Activated naive CD4-positive, alpha-beta T cell treated with anti-CD3 and anti-CD28 coated beads, Interleukin-2, amount 10 ng/mL, durations not matched to agents 7 days and 5 days (primary cell): ENCODE data around the gene TNFRSF19.
"Not testable (repeated sequence)": the region's sequence is repeated elsewhere in the genome, so short reads cannot be mapped to it uniquely, and the experiment has no call there.

Experiments
- CTCF ChIA-PET: fragments of 350-600 bp; sonication (Branson Sonifier 250); formaldehyde crosslinking; loops from one replicate; lab custom pipeline; 2021; ENCODE audit warnings: antibody characterized with exemption; lab: Charles Lee
- DNase-seq: peaks from one replicate; pipeline ENCODE4 v3.0.0-alpha.2; 2020
- H3K27ac Mint-ChIP-seq: one replicate; pipeline ENCODE4 v1.8.0; 2021; ENCODE audit warnings: mild to moderate bottlenecking, moderate library complexity, mixed read lengths
- H3K27me3 Mint-ChIP-seq: one replicate; pipeline ENCODE4 v1.8.0; 2021; ENCODE audit warnings: mild to moderate bottlenecking, mixed read lengths
- H3K36me3 Mint-ChIP-seq: one replicate; pipeline ENCODE4 v1.8.0; 2021; ENCODE audit warnings: mixed read lengths
- H3K4me1 Mint-ChIP-seq: one replicate; pipeline ENCODE4 v1.8.0; 2021; ENCODE audit warnings: mixed read lengths
- H3K4me3 Mint-ChIP-seq: one replicate; pipeline ENCODE4 v1.8.0; 2021; ENCODE audit warnings: mild to moderate bottlenecking, moderate library complexity, mixed read lengths
- H3K9me3 Mint-ChIP-seq: one replicate; pipeline ENCODE4 v1.8.0; 2021; ENCODE audit warnings: mixed read lengths

Gene TNFRSF19, protein sequence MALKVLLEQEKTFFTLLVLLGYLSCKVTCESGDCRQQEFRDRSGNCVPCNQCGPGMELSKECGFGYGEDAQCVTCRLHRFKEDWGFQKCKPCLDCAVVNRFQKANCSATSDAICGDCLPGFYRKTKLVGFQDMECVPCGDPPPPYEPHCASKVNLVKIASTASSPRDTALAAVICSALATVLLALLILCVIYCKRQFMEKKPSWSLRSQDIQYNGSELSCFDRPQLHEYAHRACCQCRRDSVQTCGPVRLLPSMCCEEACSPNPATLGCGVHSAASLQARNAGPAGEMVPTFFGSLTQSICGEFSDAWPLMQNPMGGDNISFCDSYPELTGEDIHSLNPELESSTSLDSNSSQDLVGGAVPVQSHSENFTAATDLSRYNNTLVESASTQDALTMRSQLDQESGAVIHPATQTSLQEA

DNA sequence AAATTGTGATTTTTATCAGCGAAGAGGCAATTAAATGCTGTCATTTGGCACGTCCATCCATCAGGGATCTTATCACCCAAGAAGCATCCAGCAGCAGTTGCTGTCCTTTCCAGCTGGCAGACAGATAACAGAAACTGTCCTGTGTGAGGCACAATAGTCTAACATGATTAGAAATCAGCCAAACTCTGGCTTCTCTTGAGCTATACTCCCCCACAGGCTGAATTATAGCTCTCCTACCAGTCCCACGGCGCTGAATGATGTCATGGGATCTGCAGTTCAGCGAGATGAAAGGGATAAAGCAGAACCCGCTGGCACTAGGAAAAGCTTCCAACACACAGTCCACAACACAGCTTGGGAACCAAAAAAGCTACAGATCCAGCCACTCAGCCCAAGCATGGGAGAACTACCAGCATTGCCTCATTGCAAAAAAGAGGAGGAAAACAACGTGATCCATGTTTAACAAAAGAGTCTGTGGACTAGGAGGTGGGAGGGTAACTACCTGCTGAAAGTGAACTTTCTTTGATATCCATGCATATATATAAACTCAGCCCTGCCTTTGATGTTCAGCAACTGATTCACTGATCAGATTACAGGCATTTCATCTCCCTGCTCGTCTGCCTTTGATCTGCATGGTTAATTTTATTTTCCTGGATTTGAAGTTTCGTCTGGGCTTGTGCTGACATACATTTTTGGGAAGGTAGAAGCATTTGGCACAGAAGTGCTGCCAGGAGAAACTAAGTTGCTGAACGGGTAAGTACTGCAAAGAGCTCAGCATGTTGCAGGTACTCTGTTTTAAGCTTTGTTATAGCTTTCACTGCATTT lies at the start of gene TNFRSF19:
TNFRSF19 (plus strand) TSS at position 314 of the 822 bp plus-strand sequence. CDS start 19,772 bp downstream, outside the sequence.
- Mint-ChIP-seq H3K4me1 (no peaks in the 10 kb centered on the region), H3K9me3 (no peaks in the 10 kb centered on the region), H3K27ac (no peak within 1 kb of the TSS), H3K27me3 (peaks cover 39% of the 10 kb centered on the region), H3K36me3 (no peaks in the 10 kb centered on the region), H3K4me3 (no peak within 1 kb of the TSS)
- DNase-seq = no peak
- CTCF ChIA-PET = interaction anchor here (0.8 kb wide), 1 partner anchor 808 kb away, joined by 3 read pairs; no protein-coding TSS in a partner anchor

DNA sequence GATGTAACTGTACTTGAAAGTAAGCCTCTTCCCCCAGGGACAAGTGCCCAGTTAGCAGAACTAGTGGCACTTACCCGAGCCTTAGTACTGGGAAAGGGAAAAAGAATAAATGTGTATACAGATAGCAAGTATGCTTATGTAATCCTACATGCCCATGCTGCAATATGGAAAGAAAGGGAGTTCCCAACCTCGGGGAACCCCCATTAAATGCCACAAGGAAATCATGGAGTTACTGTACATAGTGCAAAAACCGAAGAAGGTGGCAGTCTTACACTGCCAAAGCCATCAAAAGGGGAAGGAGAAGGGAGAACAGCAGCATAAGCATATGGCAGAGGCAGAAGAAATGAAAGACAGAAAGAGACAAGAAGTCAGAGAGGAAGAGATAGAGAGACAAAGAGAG lies 40.3 kb upstream of the TNFRSF19 start:
- H3K4me1 Mint-ChIP-seq, H3K27me3 Mint-ChIP-seq, H3K27ac Mint-ChIP-seq, H3K4me3 Mint-ChIP-seq, CTCF ChIA-PET, H3K9me3 Mint-ChIP-seq, DNase-seq, H3K36me3 Mint-ChIP-seq: not testable (repeated sequence)

DNA sequence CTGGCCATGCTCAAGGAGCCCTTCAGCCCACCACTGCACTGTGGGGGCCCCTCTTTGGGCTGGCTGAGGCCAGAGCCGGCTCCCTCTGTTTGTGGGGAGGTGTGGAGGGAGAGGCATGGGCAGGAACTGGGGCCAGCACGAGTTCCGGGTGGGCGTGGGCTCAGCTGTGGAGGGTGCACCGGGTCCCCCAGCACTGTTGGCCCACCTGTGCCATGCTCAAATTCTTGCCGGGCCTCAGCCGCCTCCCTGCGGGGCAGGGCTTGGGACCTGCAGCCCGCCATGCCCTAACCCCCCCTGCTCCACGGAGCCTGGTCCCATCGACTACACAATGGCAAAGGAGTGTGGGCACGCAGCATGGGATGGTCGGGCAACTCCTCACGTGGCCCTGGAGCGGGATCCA lies 38.8 kb upstream of the TNFRSF19 start:
- H3K36me3 Mint-ChIP-seq = no peaks in the 10 kb centered on the region
- H3K27me3 Mint-ChIP-seq = peaks cover 5% of the 10 kb centered on the region
- DNase-seq = no peak
- CTCF ChIA-PET = no interaction called here
- peaks cover 3% of the 10 kb centered on the region for H3K9me3 Mint-ChIP-seq
- H3K27ac Mint-ChIP-seq = no peak overlapping the region
- no peaks in the 10 kb centered on the region for H3K4me1 Mint-ChIP-seq
- no peak overlapping the region for H3K4me3 Mint-ChIP-seq

DNA sequence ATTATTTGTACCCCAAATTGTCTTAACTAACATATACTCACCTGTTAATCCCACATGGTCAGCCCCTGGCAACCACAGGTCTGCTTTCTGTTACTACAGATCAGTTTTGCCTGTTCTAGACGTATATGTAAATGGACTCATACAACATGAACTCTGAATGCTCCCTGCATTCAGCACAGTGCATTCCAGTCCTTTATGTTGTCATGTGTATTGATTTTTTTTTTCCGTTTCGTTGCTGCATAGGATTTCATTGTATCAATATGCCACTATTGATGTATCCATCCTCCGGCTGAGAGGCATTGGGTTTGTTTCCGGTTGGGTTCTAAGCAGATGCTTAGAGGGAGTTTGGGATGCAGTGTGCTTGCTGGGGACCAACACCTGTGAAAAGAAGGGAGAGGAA lies 36.1 kb upstream of the TNFRSF19 start:
- CTCF ChIA-PET = no interaction called here
- no peak for DNase-seq
- no peaks in the 10 kb centered on the region for H3K4me1 Mint-ChIP-seq
- H3K27ac Mint-ChIP-seq = no peak overlapping the region
- no peaks in the 10 kb centered on the region for H3K36me3 Mint-ChIP-seq
- H3K4me3 Mint-ChIP-seq = no peak overlapping the region
- peaks cover 3% of the 10 kb centered on the region for H3K9me3 Mint-ChIP-seq
- peaks cover 5% of the 10 kb centered on the region for H3K27me3 Mint-ChIP-seq

DNA sequence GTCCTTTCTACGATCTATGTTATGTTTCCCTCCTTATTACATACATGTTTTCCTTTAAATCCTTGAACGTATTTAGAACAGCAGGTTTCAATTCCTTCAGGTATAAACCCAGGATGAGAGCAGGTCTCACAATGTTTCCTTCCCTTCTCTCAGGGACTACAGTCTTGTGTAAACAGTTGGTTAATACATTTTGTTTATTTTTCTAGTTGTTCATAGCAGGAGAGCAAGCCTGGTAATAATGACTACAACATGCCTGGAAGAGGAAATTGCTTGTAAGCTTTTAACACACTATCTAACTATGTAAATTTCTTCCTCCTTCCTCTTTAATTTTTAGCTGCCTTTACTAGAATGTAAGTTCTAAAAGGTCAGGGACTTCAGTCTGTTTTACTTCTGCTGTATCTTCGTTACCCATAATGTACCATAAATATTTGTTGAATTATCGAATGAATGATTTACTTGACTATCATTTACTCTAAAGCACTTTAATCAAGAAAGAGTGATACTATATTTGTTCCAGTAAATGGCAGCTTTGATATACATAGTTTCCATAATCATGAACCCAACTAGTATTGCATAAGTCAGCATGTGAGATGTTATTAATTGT lies 28.9 kb upstream of the TNFRSF19 start:
- Mint-ChIP-seq H3K4me1 (no peaks in the 10 kb centered on the region), H3K27ac (no peak overlapping the region), H3K4me3 (no peak overlapping the region), H3K36me3 (no peaks in the 10 kb centered on the region), H3K9me3 (no peaks in the 10 kb centered on the region), H3K27me3 (peaks cover 7% of the 10 kb centered on the region)
- DNase-seq = no peak
- CTCF ChIA-PET = no interaction called here

DNA sequence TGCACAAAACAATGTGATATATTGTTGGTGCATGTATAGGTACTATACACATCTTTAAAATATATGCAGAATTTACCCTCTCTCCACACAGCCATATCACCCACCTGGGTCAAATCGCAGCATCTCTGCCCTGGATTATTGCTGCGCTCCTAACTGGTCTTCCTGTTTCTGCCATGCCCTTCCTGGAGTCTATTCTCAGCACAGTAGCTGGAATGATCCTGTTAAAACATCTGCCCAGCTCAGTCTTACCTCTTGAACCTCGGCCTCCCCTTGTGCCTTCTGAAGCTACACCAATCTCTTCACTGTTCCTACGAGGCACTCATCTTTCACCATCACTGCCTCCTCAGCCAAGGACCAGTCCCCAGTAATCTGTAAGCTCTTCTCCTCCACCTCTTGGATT lies 25.5 kb upstream of the TNFRSF19 start:
- no peak for DNase-seq
- CTCF ChIA-PET = no interaction called here
- Mint-ChIP-seq H3K27ac (no peak overlapping the region), H3K9me3 (no peaks in the 10 kb centered on the region), H3K27me3 (peaks cover 22% of the 10 kb centered on the region), H3K4me1 (no peaks in the 10 kb centered on the region), H3K4me3 (no peak overlapping the region), H3K36me3 (no peaks in the 10 kb centered on the region)

DNA sequence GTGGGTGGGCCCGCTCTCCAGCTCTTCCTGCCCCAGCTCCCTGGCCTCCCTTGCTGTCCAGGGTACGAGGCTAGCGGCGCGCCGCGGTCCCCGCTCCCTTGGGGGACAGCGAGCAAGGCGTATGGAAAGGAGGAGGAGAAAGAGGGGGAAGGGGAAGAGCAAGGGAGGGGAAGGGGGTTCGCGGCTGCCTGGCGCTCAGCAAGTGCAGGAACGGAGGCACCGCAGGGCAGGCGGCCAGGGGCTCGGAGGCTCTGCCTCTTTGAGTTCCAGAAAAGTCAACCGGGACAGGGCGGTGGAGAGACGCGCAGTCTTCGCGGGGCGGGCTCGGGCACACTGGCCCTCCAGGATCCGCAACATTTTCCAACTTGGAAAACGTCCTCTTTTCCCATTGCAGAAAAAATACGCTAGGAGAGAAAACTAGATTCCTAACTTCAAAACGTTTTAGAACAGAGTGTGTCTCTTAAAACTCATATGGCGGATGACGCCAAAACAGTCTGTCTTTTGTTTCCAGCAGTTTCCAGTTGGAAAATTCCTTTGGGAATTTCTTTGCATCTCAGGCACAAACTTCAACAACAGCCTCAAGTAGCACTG lies 23.1 kb upstream of the TNFRSF19 start:
- Mint-ChIP-seq H3K27ac (no peak overlapping the region), H3K36me3 (no peaks in the 10 kb centered on the region), H3K9me3 (no peaks in the 10 kb centered on the region), H3K4me3 (no peak overlapping the region), H3K4me1 (no peaks in the 10 kb centered on the region), H3K27me3 (peaks cover 22% of the 10 kb centered on the region)
- no peak for DNase-seq
- CTCF ChIA-PET = no interaction called here

DNA sequence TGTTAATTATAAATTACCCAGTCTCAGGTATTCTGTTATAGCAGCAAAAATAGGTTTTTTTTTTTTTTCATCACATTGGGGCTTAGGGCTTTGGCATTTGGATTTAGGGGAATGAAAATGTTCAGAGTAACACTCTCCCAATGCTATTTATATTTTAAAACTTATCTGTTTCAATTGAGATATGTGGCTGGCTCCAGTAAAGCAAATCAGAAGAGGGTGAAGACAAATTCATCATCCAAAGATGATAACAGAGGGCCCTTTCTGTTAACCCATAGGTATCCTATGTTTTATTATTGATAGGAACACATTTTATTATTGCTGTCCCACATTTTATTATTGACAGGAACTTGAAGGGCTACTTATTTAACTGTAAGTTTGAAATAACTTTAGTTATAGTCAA lies 20.5 kb upstream of the TNFRSF19 start:
- no peak overlapping the region for H3K4me3 Mint-ChIP-seq
- no peak overlapping the region for H3K27ac Mint-ChIP-seq
- H3K36me3 Mint-ChIP-seq = no peaks in the 10 kb centered on the region
- peaks cover 20% of the 10 kb centered on the region for H3K27me3 Mint-ChIP-seq
- CTCF ChIA-PET = no interaction called here
- H3K9me3 Mint-ChIP-seq = no peaks in the 10 kb centered on the region
- H3K4me1 Mint-ChIP-seq = no peaks in the 10 kb centered on the region
- DNase-seq = no peak

DNA sequence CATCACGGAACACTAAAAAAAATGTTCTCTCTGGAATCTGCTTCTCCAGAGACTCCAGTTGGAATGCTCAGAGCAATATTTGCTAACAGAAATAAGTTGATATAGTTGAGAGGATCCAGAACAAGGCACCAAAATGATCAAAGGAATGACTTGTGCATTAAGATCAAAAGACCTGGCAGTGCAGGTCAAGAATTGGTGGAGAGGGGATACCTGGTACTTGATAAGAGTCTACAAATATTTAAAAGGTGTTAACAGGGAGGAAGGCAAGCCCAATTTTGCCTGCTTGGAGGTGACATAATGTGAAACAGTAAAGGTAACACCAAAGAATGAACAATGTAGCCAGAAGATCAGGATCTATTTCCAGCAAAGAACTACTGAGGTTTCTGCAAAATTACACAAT lies 20.0 kb upstream of the TNFRSF19 start:
- Mint-ChIP-seq H3K36me3 (no peaks in the 10 kb centered on the region), H3K27me3 (peaks cover 16% of the 10 kb centered on the region), H3K4me1 (no peaks in the 10 kb centered on the region), H3K27ac (no peak overlapping the region), H3K9me3 (no peaks in the 10 kb centered on the region), H3K4me3 (no peak overlapping the region)
- CTCF ChIA-PET = no interaction called here
- DNase-seq = no peak

DNA sequence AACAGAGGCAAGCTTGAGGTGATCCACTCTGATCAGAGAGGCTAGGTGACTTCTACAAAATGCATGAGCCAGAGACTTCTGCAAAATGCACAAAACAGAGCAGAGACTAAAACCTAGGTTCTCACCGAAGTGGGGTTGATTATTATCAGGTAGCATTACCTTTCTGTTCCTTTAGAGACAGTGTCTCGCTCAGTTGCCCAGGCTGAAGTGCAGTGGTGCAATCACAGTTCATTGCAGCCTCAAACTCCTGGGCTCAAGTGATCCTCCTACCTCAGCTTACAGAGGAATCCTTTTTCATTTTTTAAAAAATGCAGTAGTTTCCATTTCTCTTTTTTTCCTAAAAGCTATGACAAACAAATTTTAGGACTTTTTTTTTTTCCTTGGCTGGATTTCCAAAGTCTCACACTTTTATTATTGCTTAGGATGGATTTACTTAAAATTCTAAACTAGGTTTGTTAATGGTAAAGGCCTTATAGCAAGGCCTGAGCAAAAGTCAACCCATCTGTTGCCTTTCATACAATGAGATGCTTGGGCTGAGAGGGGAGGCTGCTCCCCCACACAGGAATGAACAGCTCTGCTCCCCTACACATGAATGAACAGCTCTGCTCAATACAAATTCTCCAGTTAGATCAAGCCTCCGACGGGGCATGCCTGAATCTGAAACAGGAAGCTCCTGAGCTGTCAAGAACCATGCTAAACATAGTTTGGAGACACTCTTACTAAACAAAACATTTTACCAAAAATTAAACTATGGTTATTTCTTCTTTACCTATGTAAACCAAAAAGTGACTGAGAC lies 18.8 kb upstream of the TNFRSF19 start:
- Mint-ChIP-seq H3K4me1 (no peaks in the 10 kb centered on the region), H3K4me3 (no peak overlapping the region), H3K36me3 (no peaks in the 10 kb centered on the region), H3K27ac (no peak overlapping the region), H3K27me3 (peaks cover 15% of the 10 kb centered on the region), H3K9me3 (no peaks in the 10 kb centered on the region)
- DNase-seq = no peak
- CTCF ChIA-PET = no interaction called here

DNA sequence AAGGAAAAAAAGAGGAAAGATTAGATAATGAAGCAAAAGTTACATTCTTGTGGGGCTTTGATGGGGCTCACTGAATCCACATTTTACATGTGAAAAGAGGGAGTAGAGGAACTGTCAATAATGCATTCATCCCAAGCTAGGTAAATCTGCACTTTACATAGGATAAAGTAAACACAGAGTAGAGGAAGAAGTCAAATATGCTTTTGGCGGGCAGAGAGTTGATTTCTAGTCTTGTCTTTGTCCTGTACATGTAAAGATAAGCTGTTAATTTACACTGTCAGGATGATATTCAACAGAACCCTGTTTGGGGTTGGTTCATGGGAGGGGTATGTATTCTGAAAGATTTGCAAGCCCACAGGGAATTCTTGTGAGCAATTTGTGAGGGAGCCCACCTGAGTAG lies 18.0 kb upstream of the TNFRSF19 start:
- no peaks in the 10 kb centered on the region for H3K36me3 Mint-ChIP-seq
- DNase-seq = no peak
- no peaks in the 10 kb centered on the region for H3K4me1 Mint-ChIP-seq
- H3K4me3 Mint-ChIP-seq = no peak overlapping the region
- CTCF ChIA-PET = no interaction called here
- H3K27me3 Mint-ChIP-seq = peaks cover 10% of the 10 kb centered on the region
- H3K9me3 Mint-ChIP-seq = no peaks in the 10 kb centered on the region
- no peak overlapping the region for H3K27ac Mint-ChIP-seq

DNA sequence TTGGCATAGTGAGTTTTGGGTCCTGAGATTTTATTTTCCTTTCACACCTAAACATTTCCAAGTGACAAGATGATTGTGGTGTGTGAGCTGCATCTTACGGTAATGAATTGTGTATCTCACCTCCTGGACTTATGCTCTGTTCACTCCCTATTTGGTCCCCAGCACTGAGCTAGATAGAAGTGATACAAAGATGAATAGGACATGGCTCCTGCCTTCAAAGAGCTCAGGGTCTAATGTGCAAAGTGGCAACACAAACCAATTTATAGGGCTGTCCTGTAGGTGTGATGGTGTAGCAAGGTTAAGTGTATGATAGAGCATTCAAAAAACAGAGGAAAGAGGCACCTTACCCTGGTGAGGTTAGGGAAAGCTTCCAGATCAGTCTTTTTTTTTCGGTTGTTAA lies 17.6 kb upstream of the TNFRSF19 start:
- no peak for DNase-seq
- Mint-ChIP-seq H3K36me3 (no peaks in the 10 kb centered on the region), H3K4me3 (no peak overlapping the region), H3K27me3 (peaks cover 5% of the 10 kb centered on the region), H3K9me3 (no peaks in the 10 kb centered on the region), H3K4me1 (no peaks in the 10 kb centered on the region), H3K27ac (no peak overlapping the region)
- CTCF ChIA-PET = no interaction called here

DNA sequence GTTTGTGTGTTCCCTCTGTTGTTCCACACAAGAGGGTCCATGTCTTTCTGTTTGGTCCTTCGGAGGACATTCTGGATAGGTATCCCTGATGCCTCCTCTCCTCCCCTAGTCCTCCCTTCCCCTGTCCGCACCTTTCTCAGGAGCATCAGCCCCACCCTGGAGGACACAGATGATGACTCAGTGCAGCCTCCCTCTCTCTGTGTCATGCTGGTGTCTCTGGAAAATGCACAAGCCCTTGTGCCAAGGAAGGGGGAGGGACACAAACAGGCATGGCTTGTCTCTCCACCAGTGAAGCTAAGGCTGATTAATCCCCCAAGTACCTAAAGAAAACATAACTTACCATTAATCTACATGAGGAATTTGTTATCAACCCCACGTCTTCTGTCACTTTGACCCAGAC lies 16.2 kb upstream of the TNFRSF19 start:
- DNase-seq = no peak
- Mint-ChIP-seq H3K27me3 (no peaks in the 10 kb centered on the region), H3K36me3 (no peaks in the 10 kb centered on the region), H3K4me3 (no peak overlapping the region), H3K9me3 (no peaks in the 10 kb centered on the region), H3K4me1 (no peaks in the 10 kb centered on the region), H3K27ac (no peak overlapping the region)
- CTCF ChIA-PET = no interaction called here

DNA sequence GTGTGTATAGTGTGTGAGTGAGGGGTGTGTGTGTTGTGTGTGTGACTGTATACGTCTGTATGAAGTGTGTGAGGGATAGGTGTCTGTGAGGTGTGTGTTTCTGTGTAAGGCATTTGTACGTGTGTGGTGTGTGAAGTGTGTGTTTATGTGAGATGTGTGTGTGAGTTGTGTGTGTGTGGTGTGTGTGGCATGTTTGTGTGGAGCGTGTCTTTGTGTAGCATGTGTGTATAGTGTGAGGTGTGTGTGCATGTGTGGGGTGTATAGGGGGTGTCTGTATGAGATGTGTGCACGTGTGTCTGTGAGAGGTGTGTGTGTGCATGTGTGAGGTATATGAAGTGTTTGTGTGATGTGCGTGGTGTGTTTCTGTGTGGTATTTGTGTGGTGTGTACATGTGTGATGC lies 13.2 kb upstream of the TNFRSF19 start:
- no peak for DNase-seq
- Mint-ChIP-seq H3K36me3 (no peaks in the 10 kb centered on the region), H3K4me3 (no peak overlapping the region), H3K27me3 (no peaks in the 10 kb centered on the region), H3K4me1 (no peaks in the 10 kb centered on the region), H3K27ac (no peak overlapping the region), H3K9me3 (no peaks in the 10 kb centered on the region)
- CTCF ChIA-PET = no interaction called here
